GM18873 (cell line): ENCODE results near the gene SPEF1.

ENCODE experiments used
- ATAC-seq: cut with Tn5 transposase; IDR thresholded peaks from one replicate; pipeline ENCODE4 v1.9.1; 2021; ENCODE audit warnings: mild to moderate bottlenecking, moderate library complexity, moderate number of reproducible peaks; ENCODE audit not compliant: unreplicated experiment, low FRiP score

SPEF1 gene

DNA sequence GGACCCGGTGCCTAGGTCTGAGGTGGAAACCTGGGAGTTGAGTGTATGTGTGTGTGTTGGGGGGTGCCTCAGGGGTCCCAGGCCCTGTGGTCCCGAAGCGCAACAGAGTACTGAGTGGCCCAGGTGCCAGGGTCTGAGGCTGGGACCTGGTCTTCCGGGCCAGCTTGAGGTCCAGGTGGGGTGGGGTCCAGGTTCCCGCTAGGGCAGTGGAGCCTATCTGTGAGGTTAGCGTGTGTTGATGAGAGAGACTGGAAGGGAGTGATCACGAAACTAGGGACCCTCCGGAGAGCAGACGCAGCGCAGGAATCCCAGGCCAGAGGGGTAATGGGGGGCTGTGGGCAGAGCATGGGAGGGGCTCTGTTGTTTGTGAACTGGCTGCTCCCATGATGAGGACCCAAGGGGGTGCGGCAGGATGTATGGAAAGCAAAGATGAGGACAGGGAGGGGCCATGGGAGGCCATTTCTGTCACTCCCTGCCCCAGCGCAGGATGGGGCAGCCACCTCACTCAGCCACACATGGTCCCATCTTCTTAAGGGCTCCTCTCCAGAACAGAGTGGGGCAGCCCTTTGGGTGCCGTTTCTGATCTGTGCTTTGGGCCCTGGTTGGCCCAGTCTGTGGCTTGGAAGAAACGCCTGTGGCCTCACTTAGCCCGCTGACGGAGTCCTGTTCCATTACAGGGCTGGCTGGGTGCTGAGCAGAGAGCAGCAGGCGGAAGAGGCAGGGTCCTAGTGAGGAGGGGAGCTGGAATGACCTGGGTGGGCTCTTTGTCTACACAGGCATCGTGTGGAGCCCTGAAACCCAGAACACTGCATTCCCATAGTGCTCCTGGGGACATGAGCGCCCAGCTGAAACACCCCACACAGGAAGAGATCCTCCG is 47.9 kb downstream of the SPEF1 start:
- no peak for ATAC-seq

DNA sequence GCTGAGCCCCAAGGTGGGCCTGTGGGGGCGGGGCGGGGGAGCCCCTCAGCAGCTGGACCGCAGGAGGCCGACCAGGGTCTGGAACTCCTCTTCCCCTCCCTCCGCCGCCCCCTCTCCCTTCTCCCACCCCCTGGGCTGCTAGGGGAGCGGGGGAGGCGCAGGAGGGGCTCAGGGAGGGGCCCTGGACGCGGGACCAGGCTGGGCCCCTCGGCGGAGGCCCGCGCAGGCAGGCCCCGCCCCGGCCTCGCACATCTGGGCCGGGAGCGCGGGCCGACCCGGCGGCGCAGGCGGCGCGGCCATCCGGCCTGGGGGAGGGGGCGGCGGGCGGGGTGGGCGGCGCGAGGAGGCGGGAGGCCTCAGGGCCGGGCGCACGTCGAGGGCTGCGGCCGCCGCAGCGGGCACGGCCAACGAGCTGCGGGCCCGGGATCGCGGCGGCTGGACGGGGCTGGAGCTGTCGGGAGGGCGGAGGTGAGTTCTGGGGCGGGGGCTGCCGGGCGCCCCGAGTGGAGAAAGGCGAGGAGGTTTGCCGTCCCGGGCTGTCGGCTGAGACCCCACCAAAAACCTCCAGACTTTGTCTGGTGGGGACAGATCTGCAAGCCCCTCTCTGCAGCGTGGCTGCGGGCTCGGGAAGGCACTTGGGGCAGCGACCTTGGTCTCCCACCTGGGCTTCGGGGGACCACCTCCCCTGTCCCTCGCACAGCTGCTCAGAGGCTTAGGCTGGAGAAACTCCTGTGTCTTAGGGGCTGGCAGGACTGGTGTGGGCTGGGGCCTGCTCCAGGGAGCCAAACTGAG is 48.7 kb downstream of the SPEF1 start, which contains the start of gene HSPA12B:
Gene HSPA12B (plus strand): TSS at position 359 of the 792 bp plus-strand sequence. CDS start 5,990 bp downstream, outside the sequence.
- no peak for ATAC-seq

DNA sequence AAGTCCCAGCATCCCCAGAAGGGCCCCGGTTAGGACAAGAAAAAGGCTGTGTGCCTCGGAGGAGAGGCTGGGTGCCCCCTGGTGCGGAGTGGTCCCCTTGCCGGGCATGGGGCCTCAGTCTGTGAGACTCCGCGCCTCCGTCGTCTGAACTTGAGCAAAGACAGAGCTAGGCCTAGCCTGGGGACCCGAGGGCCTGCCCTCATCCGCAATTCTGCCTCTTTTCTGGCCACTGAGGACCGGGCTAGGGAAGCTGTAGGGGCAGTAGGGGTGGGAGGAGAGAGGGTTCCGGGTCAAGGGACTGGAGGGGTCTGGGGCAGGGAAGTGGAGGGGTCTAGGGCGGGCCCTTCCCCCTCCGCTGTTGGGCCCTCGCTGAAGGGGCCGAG is 49.3 kb downstream of the SPEF1 start:
- no peak for ATAC-seq

DNA sequence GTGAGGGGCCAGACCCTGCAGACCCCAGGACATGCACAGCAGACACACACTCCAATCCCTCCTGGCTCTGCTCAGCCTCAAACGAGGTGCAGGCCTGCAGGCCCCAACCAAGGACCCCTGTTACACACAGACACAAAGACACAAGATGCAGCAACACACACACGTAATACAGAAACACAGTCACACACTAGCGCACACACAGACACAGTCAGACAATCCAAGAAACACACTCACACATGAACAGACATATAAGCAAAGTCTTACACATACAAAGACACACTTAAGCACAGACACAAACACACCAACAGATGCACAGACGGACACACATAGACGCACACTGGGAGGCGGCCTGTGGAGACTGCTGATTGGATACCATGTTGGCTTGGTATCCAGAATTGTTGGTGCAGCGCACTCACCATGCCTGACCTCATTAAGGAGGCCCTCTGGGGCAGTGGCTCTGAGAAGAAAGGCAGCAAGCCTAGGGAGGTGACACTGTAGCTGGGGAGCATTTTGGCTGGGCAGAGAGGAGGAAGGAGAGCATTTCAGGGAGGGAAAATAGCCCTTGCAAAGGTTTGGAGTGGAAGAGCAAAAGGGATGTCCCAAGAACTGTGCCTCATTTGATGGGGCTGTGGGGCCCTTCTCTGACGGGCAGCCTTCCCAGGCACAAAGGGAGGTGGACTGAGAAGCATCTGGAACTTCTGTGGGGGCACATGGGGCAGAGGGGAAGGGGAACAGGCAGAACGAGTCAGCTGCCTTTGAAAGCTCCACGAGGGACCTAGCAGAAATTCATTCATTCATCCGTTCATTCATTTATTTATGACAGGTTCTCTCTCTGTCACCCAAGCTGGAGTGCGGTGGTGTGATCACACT is 50.2 kb downstream of the SPEF1 start:
- no peak for ATAC-seq

DNA sequence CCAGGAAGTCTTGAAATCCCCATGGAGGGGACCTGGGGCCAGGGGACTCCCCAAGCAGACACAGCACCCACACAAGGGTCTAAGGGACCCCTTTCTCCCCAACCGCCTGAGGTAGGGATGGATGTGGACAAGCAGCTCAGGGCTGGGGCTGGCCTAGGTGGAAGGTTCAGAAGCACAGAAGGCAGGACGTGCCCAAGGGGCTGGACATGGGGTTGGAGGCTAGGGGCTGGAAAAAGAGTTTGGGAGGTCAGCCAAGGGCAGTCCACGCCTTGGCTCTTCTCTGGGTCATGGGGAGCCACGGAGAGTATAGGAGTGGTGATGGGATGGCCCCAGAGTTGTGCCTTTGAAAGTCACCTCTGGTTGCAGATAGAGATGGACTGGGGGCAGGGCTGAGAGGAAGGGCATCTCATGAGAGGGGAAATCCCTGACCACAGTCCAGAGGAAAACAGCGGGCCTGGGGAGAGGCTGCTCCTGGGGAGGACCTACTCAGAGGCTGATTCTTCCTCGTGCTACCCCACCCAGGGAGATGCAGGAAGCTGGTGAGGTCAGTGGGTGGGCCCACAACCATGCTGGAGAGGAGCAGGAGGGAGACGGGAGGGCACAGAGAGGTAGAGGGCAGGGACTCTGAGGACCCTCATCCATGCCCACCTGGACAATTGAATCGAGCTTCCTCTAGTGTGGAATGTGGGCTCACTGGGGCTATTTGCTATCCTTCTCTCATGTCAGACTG is 51.3 kb downstream of the SPEF1 start:
- no peak for ATAC-seq

DNA sequence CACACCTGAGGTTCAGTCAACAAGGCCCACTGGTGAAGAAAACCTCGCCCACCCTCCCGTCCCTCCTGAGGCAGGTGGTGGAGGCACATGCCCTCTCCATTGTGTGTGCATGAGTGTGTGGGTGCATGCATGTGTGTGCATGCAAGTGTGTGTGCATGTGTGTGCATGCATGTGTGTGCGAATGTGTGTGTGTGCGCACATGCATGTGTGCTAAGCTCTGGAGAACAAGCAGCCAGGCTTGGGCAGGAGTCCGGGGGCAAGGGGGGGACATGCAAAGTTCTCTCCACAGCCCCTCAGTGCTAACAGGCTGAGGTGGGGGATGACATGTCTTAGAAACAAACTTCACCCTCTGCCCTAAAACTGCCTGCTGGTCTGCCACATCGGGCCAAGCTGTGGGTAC is 51.9 kb downstream of the SPEF1 start:
- no peak for ATAC-seq

DNA sequence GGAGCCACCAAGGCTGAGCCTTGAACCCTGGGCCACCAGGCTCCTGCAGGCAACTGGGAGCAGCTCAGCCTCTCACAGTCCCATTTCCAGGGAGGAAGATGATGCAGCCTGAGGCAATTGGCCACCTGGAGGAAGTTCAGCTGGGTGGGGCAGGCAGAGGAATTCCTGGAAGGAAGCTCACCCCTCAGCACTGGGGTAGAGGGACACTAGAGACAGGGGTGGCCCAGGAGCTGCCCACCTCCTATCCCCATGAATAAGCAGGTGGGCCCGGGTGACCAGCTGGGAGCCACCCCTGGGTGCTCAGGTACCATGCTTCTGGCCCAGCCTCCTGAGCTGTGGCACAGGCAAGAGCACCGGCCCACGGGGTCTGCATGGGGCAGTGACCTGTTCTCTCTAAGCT is 52.4 kb downstream of the SPEF1 start:
- no peak for ATAC-seq

DNA sequence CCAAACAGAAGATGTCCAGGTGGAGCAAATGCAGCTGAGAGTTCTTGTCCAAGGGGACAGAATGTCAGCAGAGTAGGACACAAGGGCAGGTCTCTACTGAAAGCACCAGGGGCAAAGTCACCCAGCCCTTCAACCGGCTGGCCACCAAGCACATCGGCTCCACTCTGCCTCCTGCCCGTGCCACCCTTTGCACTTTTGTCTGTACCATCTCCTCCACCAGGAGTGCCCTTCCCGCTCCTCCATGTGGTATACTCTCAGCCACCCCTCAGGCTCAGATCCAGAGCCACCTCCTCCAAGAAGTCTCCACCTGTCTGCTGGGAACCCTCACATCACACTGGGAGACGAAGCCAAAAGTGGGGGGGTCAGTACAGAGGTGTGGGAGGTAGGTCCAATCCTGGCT is 52.9 kb downstream of the SPEF1 start:
- ATAC-seq = no peak
